Measurements from ENCODE around the gene FAM53B. TPM values are rescaled to one million over a fixed set of nuclear protein-coding genes. Genes with fewer than 3 reads are reported as not detected.

Gene FAM53B
- total RNA-seq, 2 donors from 2014 or later = 17.1 to 21.1 TPM

DNA sequence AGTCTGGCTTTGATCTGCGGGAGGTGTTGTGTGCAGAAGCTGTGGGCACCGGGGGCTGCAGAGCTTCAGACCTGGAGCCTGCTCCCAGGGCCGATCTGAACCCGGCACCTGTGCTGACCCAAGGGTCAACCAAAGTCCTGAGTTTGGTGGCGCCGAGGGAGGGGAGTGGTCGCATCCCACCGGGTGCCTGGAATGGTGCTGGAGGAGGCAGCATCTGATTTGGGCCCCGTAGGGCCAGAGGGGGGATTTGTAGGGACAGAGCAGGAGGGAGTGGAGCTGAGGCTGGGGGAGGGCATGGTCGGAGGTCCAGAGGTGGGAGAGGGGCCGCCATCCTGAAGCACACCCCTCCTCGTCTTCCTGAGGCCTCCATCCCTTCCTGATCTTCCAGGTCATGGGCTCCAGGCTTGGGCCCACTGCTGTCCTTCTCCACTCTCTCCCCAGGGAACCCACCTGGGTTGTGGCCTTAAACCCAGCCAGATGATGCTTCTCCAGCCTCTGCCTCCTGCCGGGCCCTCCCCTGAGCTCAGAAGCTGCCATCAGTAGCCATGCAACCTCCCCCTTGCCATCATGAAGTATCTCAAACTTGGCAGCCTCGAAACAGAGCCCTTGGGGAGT lies 169.6 kb downstream of the FAM53B start:
- DNase-seq = no peak
- no peaks in the 10 kb centered on the region for H3K36me3 ChIP-seq (replicated peaks in 1 of 2; ENCODE audit: insufficient read depth in 1 of 2, low read depth in 2 of 2)
- no peak overlapping the region for H3K4me3 ChIP-seq
- no peaks in the 10 kb centered on the region for H3K4me1 ChIP-seq
- no peak for ATAC-seq
- no peaks in the 10 kb centered on the region for H3K27me3 ChIP-seq
- 80 to 84% methylated on average over 7 to 14 of the region's 14 CpGs for WGBS, 2 donors
- intact Hi-C loops (cut with DNase I) = no loop called here
- H3K27ac ChIP-seq = no peak overlapping the region
- TF ChIP-seq, protein P1, sequence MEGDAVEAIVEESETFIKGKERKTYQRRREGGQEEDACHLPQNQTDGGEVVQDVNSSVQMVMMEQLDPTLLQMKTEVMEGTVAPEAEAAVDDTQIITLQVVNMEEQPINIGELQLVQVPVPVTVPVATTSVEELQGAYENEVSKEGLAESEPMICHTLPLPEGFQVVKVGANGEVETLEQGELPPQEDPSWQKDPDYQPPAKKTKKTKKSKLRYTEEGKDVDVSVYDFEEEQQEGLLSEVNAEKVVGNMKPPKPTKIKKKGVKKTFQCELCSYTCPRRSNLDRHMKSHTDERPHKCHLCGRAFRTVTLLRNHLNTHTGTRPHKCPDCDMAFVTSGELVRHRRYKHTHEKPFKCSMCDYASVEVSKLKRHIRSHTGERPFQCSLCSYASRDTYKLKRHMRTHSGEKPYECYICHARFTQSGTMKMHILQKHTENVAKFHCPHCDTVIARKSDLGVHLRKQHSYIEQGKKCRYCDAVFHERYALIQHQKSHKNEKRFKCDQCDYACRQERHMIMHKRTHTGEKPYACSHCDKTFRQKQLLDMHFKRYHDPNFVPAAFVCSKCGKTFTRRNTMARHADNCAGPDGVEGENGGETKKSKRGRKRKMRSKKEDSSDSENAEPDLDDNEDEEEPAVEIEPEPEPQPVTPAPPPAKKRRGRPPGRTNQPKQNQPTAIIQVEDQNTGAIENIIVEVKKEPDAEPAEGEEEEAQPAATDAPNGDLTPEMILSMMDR (IDR thresholded peaks at IDR 0.05) = no peak
- TF ChIP-seq POLR2A (IDR thresholded peaks at IDR 0.05) = no peak
- H3K9me3 ChIP-seq = no peaks in the 10 kb centered on the region

- ATAC-seq (no peak), DNase-seq (no peak)
- Histone ChIP-seq H3K27ac (no peak overlapping the region), H3K4me1 (no peaks in the 10 kb centered on the region), H3K9me3 (no peaks in the 10 kb centered on the region), H3K36me3 (replicated peaks in 1 of 2; ENCODE audit: insufficient read depth in 1 of 2, low read depth in 2 of 2) (no peaks in the 10 kb centered on the region), H3K27me3 (no peaks in the 10 kb centered on the region), H3K4me3 (no peak overlapping the region)
- TF ChIP-seq, protein P1 (IDR thresholded peaks at IDR 0.05) = no peak
- no peak for TF ChIP-seq POLR2A (IDR thresholded peaks at IDR 0.05)
- WGBS, 2 donors = 88% methylated on average over 10 to 30 of the region's 31 CpGs
- intact Hi-C loops (cut with DNase I) = no loop called here
Observed at GRCh38 chr10:124573726-124574455, 170.3 kb downstream of the FAM53B start.

DNA sequence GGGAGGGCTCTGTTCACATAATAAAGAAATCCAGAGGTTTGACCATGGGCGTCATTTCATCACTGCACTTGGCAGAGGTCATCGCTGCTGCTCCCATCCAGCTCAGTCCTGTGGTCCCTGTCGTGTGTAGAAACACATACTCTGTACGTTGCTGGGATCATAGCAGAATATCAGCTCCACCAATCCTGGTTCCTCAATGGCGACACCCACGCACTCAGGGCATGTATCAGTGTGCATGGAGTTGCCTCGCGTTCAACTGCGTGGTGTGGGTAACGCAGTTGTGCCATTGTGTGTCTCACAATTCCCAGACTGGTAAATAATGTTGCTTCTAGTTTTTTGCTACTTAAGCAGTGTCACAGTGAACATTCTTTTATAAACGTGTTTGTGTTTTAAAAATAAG lies 171.4 kb downstream of the FAM53B start:
- DNase-seq = no peak
- Histone ChIP-seq H3K36me3 (replicated peaks in 1 of 2; ENCODE audit: insufficient read depth in 1 of 2, low read depth in 2 of 2) (no peaks in the 10 kb centered on the region), H3K4me1 (no peaks in the 10 kb centered on the region), H3K27ac (no peak overlapping the region), H3K4me3 (no peak overlapping the region), H3K9me3 (no peaks in the 10 kb centered on the region), H3K27me3 (no peaks in the 10 kb centered on the region)
- no peak for TF ChIP-seq POLR2A (IDR thresholded peaks at IDR 0.05)
- TF ChIP-seq, protein P1 (IDR thresholded peaks at IDR 0.05) = no peak
- intact Hi-C loops (cut with DNase I) = no loop called here
- WGBS, 2 donors = 87 to 90% methylated on average over 11 of the region's 11 CpGs
- no peak for ATAC-seq

DNA sequence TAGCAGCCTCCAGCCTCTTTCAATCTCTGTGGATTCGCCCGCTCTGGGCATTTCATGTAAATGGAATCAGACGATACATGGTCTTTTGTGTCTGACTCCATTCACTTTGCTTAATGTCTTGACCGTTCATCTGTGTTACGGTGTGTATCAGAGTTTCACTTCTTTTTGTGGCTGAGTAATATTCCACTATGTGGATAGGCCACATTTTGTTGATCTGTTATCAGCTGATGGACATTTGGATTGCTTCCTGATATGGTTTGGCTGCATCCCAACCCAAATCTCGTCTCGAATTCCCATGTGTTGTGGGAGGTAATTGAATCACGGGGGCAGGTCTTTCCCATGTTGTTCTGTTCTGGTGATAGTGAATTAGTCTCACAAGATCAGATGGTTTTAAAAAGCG lies 173.5 kb downstream of the FAM53B start:
- no peaks in the 10 kb centered on the region for H3K36me3 ChIP-seq (replicated peaks in 1 of 2; ENCODE audit: insufficient read depth in 1 of 2, low read depth in 2 of 2)
- no peaks in the 10 kb centered on the region for H3K9me3 ChIP-seq
- no peak overlapping the region for H3K4me3 ChIP-seq
- H3K27me3 ChIP-seq = no peaks in the 10 kb centered on the region
- peaks cover 9% of the 10 kb centered on the region for H3K4me1 ChIP-seq
- 79 to 80% methylated on average over 9 of the region's 9 CpGs for WGBS, 2 donors
- no peak for TF ChIP-seq POLR2A (IDR thresholded peaks at IDR 0.05)
- TF ChIP-seq, protein P1 (IDR thresholded peaks at IDR 0.05) = no peak
- DNase-seq (no peak), ATAC-seq (no peak)
- intact Hi-C loops (cut with DNase I) = no loop called here
- no peak overlapping the region for H3K27ac ChIP-seq

Measured in body of pancreas (tissue), 4 donors.